HG03571 (cell line): ENCODE data around the gene CADPS2.

Experiments used
- ATAC-seq: cut with Tn5 transposase; IDR thresholded peaks from one replicate; pipeline ENCODE4 v1.9.1; 2021; ENCODE audit not compliant: unreplicated experiment

Gene CADPS2

GRCh38 chr7:122316467-122317388, 569.5 kb downstream of the CADPS2 start:
- no peak for ATAC-seq

- no peak for ATAC-seq
Measured at GRCh38 chr7:122315507-122316466, 570.5 kb downstream of the CADPS2 start.

GRCh38 chr7:122314284-122314683, 572.0 kb downstream of the CADPS2 start:
- ATAC-seq: no peak

GRCh38 chr7:122312789-122313188, 573.5 kb downstream of the CADPS2 start:
- no peak for ATAC-seq

- no peak for ATAC-seq
Measured at GRCh38 chr7:122311734-122312450, 574.4 kb downstream of the CADPS2 start.

- no peak for ATAC-seq
Measured at GRCh38 chr7:122311050-122311700, 575.1 kb downstream of the CADPS2 start.

GRCh38 chr7:122310119-122311021, 575.9 kb downstream of the CADPS2 start:
- no peak for ATAC-seq

GRCh38 chr7:122309421-122309820, 576.8 kb downstream of the CADPS2 start:
- ATAC-seq: no peak

- ATAC-seq: no peak
Measured at GRCh38 chr7:122307228-122307621, 579.0 kb downstream of the CADPS2 start.

GRCh38 chr7:122306320-122307227, 579.7 kb downstream of the CADPS2 start:
- ATAC-seq: no peak

GRCh38 chr7:122305475-122306319, 580.6 kb downstream of the CADPS2 start:
- no peak for ATAC-seq

GRCh38 chr7:122304996-122305421, 581.3 kb downstream of the CADPS2 start:
- ATAC-seq: no peak

GRCh38 chr7:122304319-122304975, 581.8 kb downstream of the CADPS2 start, which contains the start of gene FEZF1:
FEZF1 (minus strand) TSS chr7:122304750; CDS start chr7:122304437, 313 bp downstream.
- ATAC-seq: no peak

GRCh38 chr7:122303531-122304318, 582.5 kb downstream of the CADPS2 start:
- ATAC-seq: no peak

- no peak for ATAC-seq
Measured at GRCh38 chr7:122302761-122303530, 583.3 kb downstream of the CADPS2 start.
